Prostate gland (tissue), 2 donors: ENCODE results near the gene RET. TPM values are rescaled to one million over a fixed set of nuclear protein-coding genes. Genes with fewer than 3 reads are reported as not detected.

ENCODE experiments used
- DNase-seq: peaks from one replicate; pipeline ENCODE4 v3.0.0-alpha.2; 2019; ENCODE audit warnings: low spot score
- H3K27ac ChIP-seq, 2 donors: fragments of 200-600 bp; sonication (generic); 2 replicates each; pipeline ENCODE4 v1.5.1; 2017 to 2019
- H3K27me3 ChIP-seq: fragments of 200-600 bp; sonication (generic); replicated peaks from 2 replicates; pipeline ENCODE4 v1.5.1; 2019; ENCODE audit not compliant: insufficient read depth
- H3K36me3 ChIP-seq, 2 donors: fragments of 200-600 bp; sonication (generic); 1 replicate in 1 of 2; 2 replicates in 1 of 2; pipeline versions ENCODE4 v1.5.1 to v1.8.1; 2017 to 2019
- H3K4me1 ChIP-seq: fragments of 200-600 bp; sonication (generic); replicated peaks from 2 replicates; pipeline ENCODE4 v1.5.1; 2019
- H3K4me3 ChIP-seq, 2 donors: fragments of 200-600 bp; sonication (generic); 2 replicates each; pipeline ENCODE4 v1.5.1; 2017 to 2019
- H3K9me3 ChIP-seq: fragments of 200-600 bp; sonication (generic); 2 replicates; pipeline ENCODE4 v1.5.1; 2017
- CTCF ChIP-seq, 4 experiments: fragments of 200-600 bp in 2 of 4; fragments of 450-650 bp in 2 of 4; sonication (generic) in 2 of 4; IDR thresholded peaks; 1 replicate in 3 of 4; 2 replicates in 1 of 4; pipeline ENCODE4 v1.5.1; 2016 to 2019; ENCODE audit warnings: antibody characterized with exemption in 4 of 4, mild to moderate bottlenecking in 2 of 4, moderate library complexity in 2 of 4
- POLR2A ChIP-seq: fragments of 450-650 bp; IDR thresholded peaks from one replicate; pipeline ENCODE4 v1.6.1; 2016; ENCODE audit warnings: antibody characterized with exemption, mild to moderate bottlenecking
- POLR2AphosphoS5 ChIP-seq: sonication (generic); formaldehyde crosslinking; IDR thresholded peaks from one replicate; pipeline ENCODE4 v1.6.1; 2017; ENCODE audit warnings: antibody characterized with exemption
- WGBS: methylation state at CpG from one replicate; pipeline ENCODE4 v1.1.5; 2018; 5-methylcytosine and 5-hydroxymethylcytosine counted together
- intact Hi-C: fragments of 100-400 bp; cut with DNase I; formaldehyde crosslinking; loops from one replicate; pipeline ENCODE4 v1.14.2; 2022
- total RNA-seq, 2 donors: library from RNA; depleted of rRNA; stranded (reverse); fragments of >200 nt; gene quantifications; one replicate each; pipeline ENCODE4 v1.1.0, GENCODE V29; 2016

Gene RET
- total RNA-seq, 2 donors from 2014 or later = 3.6 to 8.7 TPM

GRCh38 chr10:43114743-43115611, 38.1 kb downstream of the RET start:
- H3K27me3 ChIP-seq = no peaks in the 10 kb centered on the region
- intact Hi-C loops = no loop called here
- H3K4me3 ChIP-seq = no peak overlapping the region
- no peak for DNase-seq
- no peaks in the 10 kb centered on the region for H3K36me3 ChIP-seq
- H3K9me3 ChIP-seq = no peaks in the 10 kb centered on the region
- WGBS = 75% methylated on average over 15 of the region's 17 CpGs
- no peak overlapping the region for H3K27ac ChIP-seq
- H3K4me1 ChIP-seq = no peaks in the 10 kb centered on the region
- no peak for TF ChIP-seq POLR2AphosphoS5
- TF ChIP-seq POLR2A = no peak
- TF ChIP-seq CTCF (IDR thresholded peaks at IDR 0.05) = no peak

GRCh38 chr10:43115881-43116595, 39.2 kb downstream of the RET start:
- intact Hi-C loops = no loop called here
- WGBS = 82% methylated on average over 10 of the region's 10 CpGs

GRCh38 chr10:43116596-43116995, 39.7 kb downstream of the RET start:
- TF ChIP-seq CTCF (IDR thresholded peaks at IDR 0.05) (no peak), POLR2AphosphoS5 (no peak), POLR2A (no peak)
- no peak for DNase-seq
- intact Hi-C loops = no loop called here
- Histone ChIP-seq H3K27me3 (no peaks in the 10 kb centered on the region), H3K4me3 (no peak overlapping the region), H3K36me3 (no peaks in the 10 kb centered on the region), H3K9me3 (no peaks in the 10 kb centered on the region), H3K27ac (no peak overlapping the region), H3K4me1 (no peaks in the 10 kb centered on the region)
- 84% methylated on average over 8 of the region's 10 CpGs for WGBS

More at GRCh38 chr10:43115881-43116595, 39.2 kb downstream of the RET start:
- H3K27me3 ChIP-seq = no peaks in the 10 kb centered on the region
- TF ChIP-seq POLR2AphosphoS5 (no peak), CTCF (IDR thresholded peaks at IDR 0.05) (no peak), POLR2A (no peak)
- H3K4me3 ChIP-seq = no peak overlapping the region
- DNase-seq = no peak
- H3K27ac ChIP-seq = no peak overlapping the region
- no peaks in the 10 kb centered on the region for H3K4me1 ChIP-seq
- no peaks in the 10 kb centered on the region for H3K9me3 ChIP-seq
- H3K36me3 ChIP-seq = no peaks in the 10 kb centered on the region

GRCh38 chr10:43117031-43117776, 40.3 kb downstream of the RET start:
- no peak overlapping the region for H3K27ac ChIP-seq
- no peak overlapping the region for H3K4me3 ChIP-seq
- WGBS = 80% methylated on average over 9 of the region's 9 CpGs
- H3K27me3 ChIP-seq = no peaks in the 10 kb centered on the region
- no peak for DNase-seq
- no peaks in the 10 kb centered on the region for H3K4me1 ChIP-seq
- intact Hi-C loops = no loop called here
- no peaks in the 10 kb centered on the region for H3K9me3 ChIP-seq
- no peaks in the 10 kb centered on the region for H3K36me3 ChIP-seq
- no peak for TF ChIP-seq POLR2A
- TF ChIP-seq CTCF (IDR thresholded peaks at IDR 0.05) = no peak
- no peak for TF ChIP-seq POLR2AphosphoS5
